Activated T-helper 17 cell treated with anti-CD3 and anti-CD28 coated beads, Interleukin-2, amount 50 U/mL, for 72 hours (primary cell): Measurements from ENCODE around the gene ARL2. TPM values are rescaled to one million over a fixed set of nuclear protein-coding genes. Genes with fewer than 3 reads are reported as not detected.

ENCODE experiments used
- ATAC-seq: fragments of 150-1000 bp; cut with Tn5 transposase; replicated peaks from 2 replicates; pipeline ENCODE4 v1.10.0; 2021; ENCODE audit warnings: mild to moderate bottlenecking, moderate library complexity
- H3K27ac Mint-ChIP-seq: one replicate; pipeline ENCODE4 v1.8.0; 2022; ENCODE audit warnings: mixed read lengths
- H3K27me3 Mint-ChIP-seq: one replicate; pipeline ENCODE4 v1.8.0; 2022; ENCODE audit warnings: mixed read lengths
- H3K36me3 Mint-ChIP-seq: one replicate; pipeline ENCODE4 v1.8.0; 2022; ENCODE audit warnings: low read depth, mild to moderate bottlenecking, mixed read lengths
- H3K4me1 Mint-ChIP-seq: one replicate; pipeline ENCODE4 v1.8.0; 2022; ENCODE audit warnings: mixed read lengths
- H3K4me3 Mint-ChIP-seq: one replicate; pipeline ENCODE4 v1.8.0; 2022; ENCODE audit warnings: mild to moderate bottlenecking, mixed read lengths
- H3K9me3 Mint-ChIP-seq: one replicate; pipeline ENCODE4 v1.8.0; 2022; ENCODE audit warnings: mixed read lengths
- total RNA-seq, 2 donors: library from RNA; stranded (reverse); gene quantifications; one replicate each; pipeline ENCODE4 v1.2.3, GENCODE V29; 2022

Gene ARL2
- total RNA-seq, 2 donors from 2014 or later = 60.4 to 90.5 TPM

GRCh38 chr11:65045728-65046127 is 31.8 kb downstream of the ARL2 start:
- Mint-ChIP-seq H3K4me1 (peaks cover 11% of the 10 kb centered on the region), H3K36me3 (peaks cover 12% of the 10 kb centered on the region), H3K27ac (no peak overlapping the region), H3K4me3 (no peak overlapping the region), H3K9me3 (no peaks in the 10 kb centered on the region), H3K27me3 (no peaks in the 10 kb centered on the region)
- no peak for ATAC-seq

GRCh38 chr11:65047581-65048422 is 33.8 kb downstream of the ARL2 start:
- Mint-ChIP-seq H3K4me3 (peak overlapping the region; percentile 69), H3K27ac (peak overlapping the region; percentile 7), H3K4me1 (peaks cover 11% of the 10 kb centered on the region), H3K27me3 (no peaks in the 10 kb centered on the region), H3K9me3 (no peaks in the 10 kb centered on the region), H3K36me3 (peaks cover 12% of the 10 kb centered on the region)
- peak; percentile 76 for ATAC-seq

DNA sequence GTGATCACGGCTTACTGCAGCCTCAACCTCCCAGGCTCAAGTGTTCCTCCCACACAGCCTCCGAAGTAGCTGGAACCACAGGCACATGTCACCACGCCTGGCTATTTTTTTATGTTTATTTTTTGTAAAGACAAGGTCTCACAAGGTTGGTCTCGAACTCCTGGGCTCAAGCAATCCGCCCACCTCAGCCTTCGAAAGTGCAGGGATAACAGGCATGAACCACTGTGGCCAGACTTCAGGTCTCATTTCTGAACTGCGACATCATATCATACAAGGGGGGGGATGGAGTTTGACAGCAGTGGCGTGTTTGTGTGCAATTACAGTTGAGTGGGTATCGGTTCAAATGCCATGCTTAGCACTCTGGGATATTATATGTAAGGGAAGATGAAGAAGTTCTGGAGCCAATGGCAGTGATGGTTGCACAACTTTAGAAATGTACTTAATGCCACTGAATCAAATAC is 37.5 kb downstream of the ARL2 start:
- ATAC-seq = no peak
- H3K36me3 Mint-ChIP-seq = no peaks in the 10 kb centered on the region
- no peak overlapping the region for H3K4me3 Mint-ChIP-seq
- no peaks in the 10 kb centered on the region for H3K27me3 Mint-ChIP-seq
- peaks cover 16% of the 10 kb centered on the region for H3K4me1 Mint-ChIP-seq
- no peak overlapping the region for H3K27ac Mint-ChIP-seq
- H3K9me3 Mint-ChIP-seq = no peaks in the 10 kb centered on the region

GRCh38 chr11:65053827-65054508 is 40.0 kb downstream of the ARL2 start:
- Mint-ChIP-seq H3K4me3 (peak overlapping the region; percentile 61), H3K36me3 (no peaks in the 10 kb centered on the region), H3K27ac (peak overlapping the region; percentile 86), H3K4me1 (peaks cover 11% of the 10 kb centered on the region), H3K27me3 (no peaks in the 10 kb centered on the region), H3K9me3 (no peaks in the 10 kb centered on the region)
- peak; percentile 37 for ATAC-seq

GRCh38 chr11:65055538-65055937 is 41.6 kb downstream of the ARL2 start:
- no peak for ATAC-seq
- no peaks in the 10 kb centered on the region for H3K9me3 Mint-ChIP-seq
- no peak overlapping the region for H3K4me3 Mint-ChIP-seq
- H3K36me3 Mint-ChIP-seq = no peaks in the 10 kb centered on the region
- no peak overlapping the region for H3K27ac Mint-ChIP-seq
- H3K4me1 Mint-ChIP-seq = peaks cover 11% of the 10 kb centered on the region
- no peaks in the 10 kb centered on the region for H3K27me3 Mint-ChIP-seq

- no peak for ATAC-seq
- H3K4me3 Mint-ChIP-seq = no peak overlapping the region
- no peaks in the 10 kb centered on the region for H3K9me3 Mint-ChIP-seq
- no peaks in the 10 kb centered on the region for H3K36me3 Mint-ChIP-seq
- H3K27me3 Mint-ChIP-seq = no peaks in the 10 kb centered on the region
- peaks cover 11% of the 10 kb centered on the region for H3K4me1 Mint-ChIP-seq
- H3K27ac Mint-ChIP-seq = no peak overlapping the region
These were observed 43.0 kb downstream of the ARL2 start for GRCh38 chr11:65056999-65057398.

DNA sequence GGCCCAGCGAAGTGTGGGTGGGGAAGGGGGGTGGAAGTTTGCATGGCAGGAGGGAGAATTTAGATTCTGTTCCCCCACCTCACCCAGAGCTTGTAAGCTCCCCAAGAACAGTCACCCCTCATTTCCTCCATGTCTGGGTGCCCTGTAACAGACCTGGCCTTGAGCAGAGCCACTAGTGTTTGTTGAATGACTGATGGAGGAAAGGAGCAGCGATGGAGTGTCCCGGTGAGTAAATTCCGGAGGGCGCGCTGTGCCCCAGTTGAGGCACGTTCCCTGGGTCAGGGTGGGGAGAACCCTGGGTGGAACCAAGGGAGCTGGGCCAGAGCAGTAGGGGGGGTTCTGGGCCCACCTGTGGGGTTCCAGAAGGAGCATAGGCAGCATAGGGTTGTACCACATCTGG is 43.6 kb downstream of the ARL2 start:
- Mint-ChIP-seq H3K4me1 (peaks cover 11% of the 10 kb centered on the region), H3K27me3 (no peaks in the 10 kb centered on the region), H3K9me3 (no peaks in the 10 kb centered on the region), H3K27ac (no peak overlapping the region), H3K4me3 (no peak overlapping the region), H3K36me3 (no peaks in the 10 kb centered on the region)
- ATAC-seq = no peak

DNA sequence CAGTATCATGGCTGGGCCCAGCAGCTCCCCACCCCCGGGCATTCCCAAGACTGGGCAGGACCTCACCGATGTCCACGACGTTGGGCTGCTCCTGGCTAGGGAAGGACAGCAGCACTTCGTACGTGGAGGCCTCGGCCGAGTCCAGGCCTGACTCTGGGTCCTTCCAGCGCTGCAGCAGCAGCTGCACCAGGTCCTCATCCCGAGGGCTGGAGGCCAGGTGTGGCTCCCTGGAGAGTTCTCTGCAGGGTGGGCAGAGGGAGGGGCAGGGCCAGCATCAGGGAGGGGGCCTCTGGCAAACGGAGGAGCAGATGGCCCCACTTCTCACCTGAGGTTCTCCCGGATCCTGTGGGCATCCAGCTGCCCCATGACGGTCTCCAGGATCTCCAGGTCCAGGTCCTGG is 44.1 kb downstream of the ARL2 start:
- Mint-ChIP-seq H3K4me1 (peaks cover 11% of the 10 kb centered on the region), H3K36me3 (no peaks in the 10 kb centered on the region), H3K9me3 (no peaks in the 10 kb centered on the region), H3K27ac (no peak overlapping the region), H3K4me3 (no peak overlapping the region), H3K27me3 (no peaks in the 10 kb centered on the region)
- no peak for ATAC-seq

DNA sequence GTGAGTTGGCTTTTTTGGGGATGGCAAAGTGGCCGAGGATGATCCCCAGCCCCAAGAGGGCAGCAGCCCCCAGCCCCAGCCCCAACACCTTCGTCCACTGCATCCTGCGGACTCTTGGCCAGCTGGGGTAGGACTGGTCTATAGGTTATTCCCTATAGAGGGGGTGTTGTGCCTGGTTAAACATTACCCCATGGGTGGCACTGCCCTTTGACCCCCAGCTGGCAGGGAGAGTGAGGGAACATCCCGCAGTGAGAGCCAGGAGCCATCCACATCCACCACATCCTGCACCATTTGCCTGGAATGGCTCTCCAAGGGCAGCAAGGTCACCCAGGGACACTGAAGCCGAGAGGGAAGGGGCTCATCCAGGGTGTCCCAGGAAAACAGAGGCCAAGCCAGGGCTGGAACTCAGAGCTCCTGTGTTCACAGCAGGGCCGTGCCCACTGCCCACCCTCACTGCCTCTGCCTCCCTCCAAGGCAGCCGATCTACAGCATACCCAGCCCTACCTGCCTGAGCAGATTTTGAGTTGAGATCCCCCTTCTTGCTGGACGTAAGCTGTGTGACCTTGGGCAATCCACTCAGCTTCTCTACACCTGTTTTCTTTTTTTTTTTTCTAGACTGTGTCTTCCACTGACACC is 44.6 kb downstream of the ARL2 start, which contains the start of gene NAALADL1:
Gene NAALADL1 (minus strand): TSS at position 135 of the 636 bp plus-strand sequence. CDS start 32 bp downstream, at position 103.
- Mint-ChIP-seq H3K4me3 (no peak within 1 kb of the TSS), H3K27me3 (no peaks in the 10 kb centered on the region), H3K4me1 (peaks cover 8% of the 10 kb centered on the region), H3K9me3 (no peaks in the 10 kb centered on the region), H3K27ac (no peak within 1 kb of the TSS), H3K36me3 (no peaks in the 10 kb centered on the region)
- ATAC-seq = no peak

- Mint-ChIP-seq H3K27ac (no peak overlapping the region), H3K9me3 (no peaks in the 10 kb centered on the region), H3K4me3 (no peak overlapping the region), H3K36me3 (no peaks in the 10 kb centered on the region), H3K27me3 (no peaks in the 10 kb centered on the region), H3K4me1 (no peaks in the 10 kb centered on the region)
- no peak for ATAC-seq
These were observed 45.6 kb downstream of the ARL2 start for GRCh38 chr11:65059523-65059922.

GRCh38 chr11:65059959-65060824 is 46.2 kb downstream of the ARL2 start:
- Mint-ChIP-seq H3K9me3 (no peaks in the 10 kb centered on the region), H3K4me3 (no peak overlapping the region), H3K27me3 (no peaks in the 10 kb centered on the region), H3K4me1 (no peaks in the 10 kb centered on the region), H3K27ac (no peak overlapping the region), H3K36me3 (no peaks in the 10 kb centered on the region)
- ATAC-seq = no peak

GRCh38 chr11:65060913-65061408 is 47.0 kb downstream of the ARL2 start:
- Mint-ChIP-seq H3K9me3 (no peaks in the 10 kb centered on the region), H3K27me3 (no peaks in the 10 kb centered on the region), H3K4me3 (no peak overlapping the region), H3K36me3 (no peaks in the 10 kb centered on the region), H3K4me1 (no peaks in the 10 kb centered on the region), H3K27ac (no peak overlapping the region)
- ATAC-seq = no peak

GRCh38 chr11:65063532-65063931 is 49.6 kb downstream of the ARL2 start:
- no peak for ATAC-seq
- H3K36me3 Mint-ChIP-seq = no peaks in the 10 kb centered on the region
- H3K4me1 Mint-ChIP-seq = no peaks in the 10 kb centered on the region
- no peak overlapping the region for H3K27ac Mint-ChIP-seq
- no peaks in the 10 kb centered on the region for H3K27me3 Mint-ChIP-seq
- H3K4me3 Mint-ChIP-seq = no peak overlapping the region
- H3K9me3 Mint-ChIP-seq = no peaks in the 10 kb centered on the region

- no peak overlapping the region for H3K27ac Mint-ChIP-seq
- ATAC-seq = no peak
- no peaks in the 10 kb centered on the region for H3K36me3 Mint-ChIP-seq
- no peaks in the 10 kb centered on the region for H3K4me1 Mint-ChIP-seq
- H3K27me3 Mint-ChIP-seq = no peaks in the 10 kb centered on the region
- no peaks in the 10 kb centered on the region for H3K9me3 Mint-ChIP-seq
- H3K4me3 Mint-ChIP-seq = no peak overlapping the region
These were observed 50.9 kb downstream of the ARL2 start for GRCh38 chr11:65064847-65065240.
